Activated CD4-positive, alpha-beta T cell treated with anti-CD3 and anti-CD28 coated beads for 36 hours (primary cell): ENCODE results near the gene ACOT7. TPM values are rescaled to one million over a fixed set of nuclear protein-coding genes. Genes with fewer than 3 reads are reported as not detected.

Source experiments
- ATAC-seq: fragments of 200-7000 bp; cut with Tn5 transposase; one replicate; pipeline ENCODE4 v1.10.0; 2021; ENCODE audit warnings: mild to moderate bottlenecking, moderate library complexity
- CTCF ChIA-PET: fragments of 350-600 bp; sonication (Branson Sonifier 250); formaldehyde crosslinking; loops from one replicate; lab custom pipeline; 2021; ENCODE audit warnings: antibody characterized with exemption; lab: Charles Lee
- POLR2A ChIA-PET: fragments of 350-600 bp; sonication (Branson Sonifier 250); formaldehyde crosslinking; loops from one replicate; lab custom pipeline; 2021; ENCODE audit warnings: antibody characterized with exemption, inconsistent platforms; lab: Charles Lee
- DNase-seq: peaks from one replicate; pipeline ENCODE4 v3.0.0-alpha.2; 2020
- H3K27ac Mint-ChIP-seq: one replicate; pipeline ENCODE4 v1.8.0; 2021; ENCODE audit warnings: mixed read lengths
- H3K27me3 Mint-ChIP-seq: one replicate; pipeline ENCODE4 v1.8.0; 2021; ENCODE audit warnings: mixed read lengths
- H3K36me3 Mint-ChIP-seq: one replicate; pipeline ENCODE4 v1.8.0; 2021; ENCODE audit warnings: low read depth, mixed read lengths
- H3K4me1 Mint-ChIP-seq: one replicate; pipeline ENCODE4 v1.8.0; 2021; ENCODE audit warnings: mixed read lengths
- H3K4me3 Mint-ChIP-seq: one replicate; pipeline ENCODE4 v1.8.0; 2021; ENCODE audit warnings: mild to moderate bottlenecking, moderate library complexity, mixed read lengths
- H3K9me3 Mint-ChIP-seq: one replicate; pipeline ENCODE4 v1.8.0; 2021; ENCODE audit warnings: low read depth, mixed read lengths
- intact Hi-C, 2 experiments: fragments of 100-400 bp; cut with DNase I in 1 of 2; cut with micrococcal nuclease in 1 of 2; formaldehyde crosslinking; loops; one replicate each; pipeline versions ENCODE4 v1.14.2 to v1.15.1; 2022 to 2024; cut with DNase I, micrococcal nuclease
- total RNA-seq, 2 experiments: library from RNA; stranded (reverse); gene quantifications; one replicate each; pipeline ENCODE4 v1.2.3, GENCODE V29; 2021

ACOT7 gene
- total RNA-seq, 2 experiments from 2014 or later: 93.8 to 99.2 TPM

DNA sequence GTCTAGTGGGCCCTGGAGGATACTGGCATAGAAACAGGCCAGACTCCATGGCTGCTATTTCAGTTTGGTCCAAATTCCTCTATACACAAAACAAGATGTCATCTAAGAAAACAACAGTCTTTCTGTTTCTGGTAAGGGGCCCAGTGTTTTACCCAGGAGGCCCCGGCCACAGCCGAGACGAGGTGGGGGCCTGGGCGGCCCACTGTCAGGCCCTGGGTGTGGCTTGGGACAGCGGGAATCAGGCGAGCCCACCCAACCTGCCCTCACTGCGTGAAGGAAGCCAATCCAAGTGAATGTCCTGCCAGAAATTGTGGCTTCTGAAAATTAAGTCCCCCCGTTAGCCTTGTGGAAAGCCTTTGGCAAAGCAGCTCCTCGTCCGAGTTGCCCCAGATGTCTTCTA lies 101.5 kb downstream of the ACOT7 start:
- CTCF ChIA-PET: no interaction called here
- no peaks in the 10 kb centered on the region for H3K9me3 Mint-ChIP-seq
- POLR2A ChIA-PET: interaction anchor here (0.8 kb wide), 1 partner anchor 1654 kb away, joined by 4 read pairs; no protein-coding TSS in a partner anchor
- ATAC-seq (no peak), DNase-seq (no peak)
- H3K4me3 Mint-ChIP-seq: no peak overlapping the region
- H3K36me3 Mint-ChIP-seq: peaks cover 15% of the 10 kb centered on the region
- no peaks in the 10 kb centered on the region for H3K4me1 Mint-ChIP-seq
- no peaks in the 10 kb centered on the region for H3K27me3 Mint-ChIP-seq
- intact Hi-C loops: no loop called here
- no peak overlapping the region for H3K27ac Mint-ChIP-seq

DNA sequence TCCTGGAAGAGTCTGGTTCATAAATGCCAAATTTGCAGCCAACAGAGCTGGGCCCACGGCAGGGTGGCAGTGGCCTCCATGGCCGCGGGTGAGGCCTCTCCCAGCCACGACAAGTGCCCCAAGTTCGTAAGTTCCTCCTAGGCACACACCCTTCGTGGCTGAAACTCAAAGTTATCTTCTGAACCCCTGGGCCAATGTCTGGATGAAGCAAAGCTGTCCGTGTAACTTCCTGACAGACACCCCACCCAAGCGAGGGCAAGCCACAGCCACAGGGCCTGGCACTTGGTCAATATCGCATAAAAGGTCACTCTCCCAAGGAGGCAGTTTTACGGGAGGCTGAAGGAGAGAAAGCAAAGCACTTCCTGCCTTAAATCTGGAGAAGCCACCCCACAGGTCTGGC lies 104.9 kb downstream of the ACOT7 start:
- ChIA-PET POLR2A (no interaction called here), CTCF (interaction anchor here (0.7 to 0.8 kb wide), 2 partner anchors 21 to 77 kb away, joined by 3 to 5 read pairs; no protein-coding TSS in a partner anchor)
- no peak overlapping the region for H3K4me3 Mint-ChIP-seq
- H3K27me3 Mint-ChIP-seq: no peaks in the 10 kb centered on the region
- peaks cover 6% of the 10 kb centered on the region for H3K36me3 Mint-ChIP-seq
- no peaks in the 10 kb centered on the region for H3K4me1 Mint-ChIP-seq
- no peaks in the 10 kb centered on the region for H3K9me3 Mint-ChIP-seq
- DNase-seq (no peak), ATAC-seq (no peak)
- H3K27ac Mint-ChIP-seq: no peak overlapping the region
- intact Hi-C loops: no loop called here

DNA sequence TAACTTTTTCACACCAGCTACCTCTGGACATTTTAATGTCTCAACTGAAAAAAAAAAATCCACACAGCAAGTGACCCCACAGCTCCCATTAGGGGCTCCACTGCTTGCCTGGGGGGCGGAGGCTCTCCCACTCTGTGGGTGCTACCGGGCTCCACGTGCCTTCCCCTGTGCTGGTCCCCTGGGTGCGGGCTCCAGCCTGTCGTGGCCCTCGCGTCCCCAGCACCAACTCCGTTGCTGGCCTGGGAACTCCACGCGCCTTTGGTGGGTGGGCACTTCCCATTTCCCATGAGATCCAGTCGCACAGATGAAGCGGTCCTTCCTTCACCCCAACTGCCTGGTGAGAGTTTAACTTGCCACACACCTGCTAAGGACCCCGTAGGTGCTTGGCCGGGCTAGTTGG lies 105.5 kb downstream of the ACOT7 start:
- Mint-ChIP-seq H3K4me3 (no peak overlapping the region), H3K27ac (no peak overlapping the region), H3K27me3 (no peaks in the 10 kb centered on the region), H3K36me3 (peaks cover 5% of the 10 kb centered on the region), H3K4me1 (no peaks in the 10 kb centered on the region), H3K9me3 (no peaks in the 10 kb centered on the region)
- no peak for ATAC-seq
- intact Hi-C loops: no loop called here
- POLR2A ChIA-PET: no interaction called here
- CTCF ChIA-PET: interaction anchor here (0.7 to 1.1 kb wide), 3 partner anchors 13 to 1193 kb away, joined by 3 to 6 read pairs (median 3); no protein-coding TSS in a partner anchor
- no peak for DNase-seq

DNA sequence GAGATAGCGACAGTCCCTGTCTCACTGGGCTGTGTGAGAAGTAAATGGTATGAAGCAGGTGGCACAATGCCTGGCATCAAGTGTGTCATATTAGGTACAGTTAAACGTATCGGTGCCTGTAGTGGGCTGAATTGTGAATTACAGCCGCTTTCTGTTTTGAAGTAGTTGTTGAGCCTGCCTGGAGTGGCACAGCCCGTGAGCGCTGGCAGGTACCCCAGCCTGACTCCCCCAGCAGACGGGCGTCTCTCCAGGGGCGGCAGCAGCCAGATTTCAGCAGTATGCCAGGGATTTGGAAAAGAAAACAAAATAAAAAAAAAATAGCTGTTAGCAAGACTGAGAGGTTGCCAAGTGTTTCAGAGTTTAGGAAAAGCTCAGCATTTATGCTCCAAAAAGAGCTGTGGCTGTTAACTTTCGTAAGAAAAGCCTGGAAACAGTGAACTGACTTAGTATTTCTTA lies 106.1 kb downstream of the ACOT7 start:
- no peak for ATAC-seq
- POLR2A ChIA-PET: no interaction called here
- H3K36me3 Mint-ChIP-seq: peaks cover 4% of the 10 kb centered on the region
- no peaks in the 10 kb centered on the region for H3K9me3 Mint-ChIP-seq
- intact Hi-C loops: no loop called here
- H3K4me3 Mint-ChIP-seq: no peak overlapping the region
- no peak for DNase-seq
- H3K4me1 Mint-ChIP-seq: no peaks in the 10 kb centered on the region
- CTCF ChIA-PET: interaction anchor here (0.7 to 1.1 kb wide), 3 partner anchors 13 to 1194 kb away, joined by 3 to 6 read pairs (median 3); no protein-coding TSS in a partner anchor
- no peak overlapping the region for H3K27ac Mint-ChIP-seq
- H3K27me3 Mint-ChIP-seq: no peaks in the 10 kb centered on the region

DNA sequence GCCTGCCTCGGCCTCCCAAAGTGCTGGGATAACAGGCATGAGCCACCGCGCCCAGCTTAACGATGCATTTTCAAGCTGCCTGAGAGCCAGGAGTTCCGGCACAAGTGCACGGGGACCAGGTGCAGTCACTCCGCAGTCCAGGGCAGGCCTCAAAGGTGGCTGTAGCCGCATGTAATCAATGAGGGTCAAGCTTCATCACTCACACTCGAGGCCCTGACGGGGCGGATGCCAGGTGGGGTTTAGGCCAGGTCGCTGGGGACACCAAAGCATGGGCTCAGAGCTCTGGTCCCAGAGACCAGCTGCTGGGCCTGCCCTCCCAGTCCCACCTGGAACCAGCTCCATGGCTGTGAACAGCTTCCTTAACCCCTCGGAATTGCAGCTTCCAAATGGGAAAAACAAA lies 106.5 kb downstream of the ACOT7 start:
- H3K27me3 Mint-ChIP-seq: no peaks in the 10 kb centered on the region
- peaks cover 4% of the 10 kb centered on the region for H3K36me3 Mint-ChIP-seq
- ChIA-PET POLR2A (no interaction called here), CTCF (interaction anchor here (1.1 kb wide), 1 partner anchor 12 kb away, joined by 3 read pairs; no protein-coding TSS in a partner anchor)
- intact Hi-C loops: no loop called here
- H3K9me3 Mint-ChIP-seq: no peaks in the 10 kb centered on the region
- ATAC-seq (no peak), DNase-seq (no peak)
- no peaks in the 10 kb centered on the region for H3K4me1 Mint-ChIP-seq
- H3K4me3 Mint-ChIP-seq: no peak overlapping the region
- no peak overlapping the region for H3K27ac Mint-ChIP-seq

DNA sequence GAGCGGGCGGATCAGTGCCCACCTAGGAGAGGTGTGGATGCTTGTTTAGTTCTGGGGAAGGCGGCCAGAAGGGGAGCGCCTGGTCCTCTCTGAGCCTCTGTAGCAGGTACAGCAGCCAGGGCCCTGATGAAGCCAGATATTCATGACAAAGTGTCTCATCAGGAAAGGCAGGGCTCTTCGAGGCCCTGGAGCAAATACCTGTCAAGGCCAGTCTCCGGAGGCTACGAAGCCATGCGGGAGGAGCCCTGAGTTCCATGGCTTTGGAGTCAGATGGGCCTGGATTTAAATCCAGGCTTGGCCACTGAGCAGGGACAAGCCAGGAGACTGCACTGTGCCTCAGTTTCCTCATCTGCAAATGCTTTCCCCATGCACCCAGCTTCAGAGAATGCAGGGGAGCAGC lies 107.3 kb downstream of the ACOT7 start:
- Mint-ChIP-seq H3K27me3 (no peaks in the 10 kb centered on the region), H3K4me3 (no peak overlapping the region), H3K27ac (no peak overlapping the region), H3K4me1 (no peaks in the 10 kb centered on the region), H3K9me3 (no peaks in the 10 kb centered on the region), H3K36me3 (peaks cover 4% of the 10 kb centered on the region)
- ATAC-seq (no peak), DNase-seq (no peak)
- intact Hi-C loops: no loop called here
- POLR2A ChIA-PET: no interaction called here
- CTCF ChIA-PET: interaction anchor here (0.6 kb wide), 1 partner anchor 86 kb away, joined by 3 read pairs; no protein-coding TSS in a partner anchor

DNA sequence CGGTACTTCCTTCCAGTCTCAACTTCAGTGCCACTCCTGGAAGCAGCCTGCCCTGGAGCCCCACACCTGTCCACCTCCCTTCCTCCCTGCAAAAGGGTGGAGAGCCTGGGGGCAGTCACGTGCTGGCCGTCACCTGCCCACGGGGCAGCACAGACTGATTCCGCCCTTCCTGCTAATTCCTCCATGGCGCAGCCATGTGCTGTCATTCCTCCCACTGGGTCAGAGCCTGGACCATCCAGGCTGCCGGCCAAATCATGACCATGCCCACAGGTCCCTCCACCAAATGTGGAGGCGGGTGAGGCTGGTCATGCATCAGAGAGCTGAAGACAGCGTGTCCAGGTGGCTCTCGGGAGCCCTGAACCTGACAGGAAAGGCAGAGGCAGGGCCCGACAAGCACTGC lies 108.2 kb downstream of the ACOT7 start:
- H3K4me3 Mint-ChIP-seq: no peak overlapping the region
- H3K9me3 Mint-ChIP-seq: no peaks in the 10 kb centered on the region
- DNase-seq (no peak), ATAC-seq (no peak)
- H3K27me3 Mint-ChIP-seq: no peaks in the 10 kb centered on the region
- no peaks in the 10 kb centered on the region for H3K4me1 Mint-ChIP-seq
- H3K36me3 Mint-ChIP-seq: peaks cover 4% of the 10 kb centered on the region
- intact Hi-C loops: no loop called here
- CTCF ChIA-PET: interaction anchor here (0.6 kb wide), 1 partner anchor 85 kb away, joined by 3 read pairs; no protein-coding TSS in a partner anchor
- POLR2A ChIA-PET: no interaction called here
- no peak overlapping the region for H3K27ac Mint-ChIP-seq

DNA sequence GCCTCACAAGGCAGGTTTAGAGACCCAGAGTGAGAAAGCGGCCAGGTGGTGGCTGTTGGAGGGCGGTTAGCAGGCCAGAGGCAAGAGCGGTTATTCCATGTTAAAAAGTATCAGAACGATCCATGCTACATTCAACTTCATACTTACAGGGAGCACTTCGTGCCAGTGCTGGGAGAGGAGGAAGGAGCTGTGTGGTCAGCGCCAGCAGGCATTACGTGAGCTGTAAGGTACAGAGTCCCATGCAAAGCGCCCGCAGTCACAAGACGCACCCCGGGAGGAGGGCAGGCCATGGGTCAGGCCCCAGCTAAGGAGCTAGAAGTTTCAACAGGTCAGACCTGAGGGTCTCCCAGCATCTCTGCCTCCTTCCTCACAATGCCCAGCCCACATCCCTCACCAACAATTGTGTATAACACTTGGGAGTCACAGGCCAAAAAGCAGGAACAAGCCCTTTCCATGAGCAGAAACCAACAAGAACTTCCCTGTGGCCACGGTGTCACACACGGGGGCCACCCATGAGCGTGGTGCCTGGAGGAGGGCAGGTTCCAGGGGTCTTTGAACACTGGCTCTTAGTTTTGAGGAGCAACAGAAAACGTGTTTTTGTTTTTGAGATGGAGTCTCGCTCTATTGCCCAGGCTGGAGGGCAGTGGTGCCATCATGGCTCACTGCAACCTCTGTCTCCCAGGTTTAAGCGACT lies 110.8 kb downstream of the ACOT7 start:
- ATAC-seq: no peak
- DNase-seq: no peak
- Mint-ChIP-seq H3K27me3 (no peaks in the 10 kb centered on the region), H3K4me1 (no peaks in the 10 kb centered on the region), H3K36me3 (peaks cover 1% of the 10 kb centered on the region), H3K4me3 (no peak overlapping the region), H3K27ac (no peak overlapping the region), H3K9me3 (no peaks in the 10 kb centered on the region)
- ChIA-PET POLR2A (no interaction called here), CTCF (no interaction called here)
- intact Hi-C loops: no loop called here

DNA sequence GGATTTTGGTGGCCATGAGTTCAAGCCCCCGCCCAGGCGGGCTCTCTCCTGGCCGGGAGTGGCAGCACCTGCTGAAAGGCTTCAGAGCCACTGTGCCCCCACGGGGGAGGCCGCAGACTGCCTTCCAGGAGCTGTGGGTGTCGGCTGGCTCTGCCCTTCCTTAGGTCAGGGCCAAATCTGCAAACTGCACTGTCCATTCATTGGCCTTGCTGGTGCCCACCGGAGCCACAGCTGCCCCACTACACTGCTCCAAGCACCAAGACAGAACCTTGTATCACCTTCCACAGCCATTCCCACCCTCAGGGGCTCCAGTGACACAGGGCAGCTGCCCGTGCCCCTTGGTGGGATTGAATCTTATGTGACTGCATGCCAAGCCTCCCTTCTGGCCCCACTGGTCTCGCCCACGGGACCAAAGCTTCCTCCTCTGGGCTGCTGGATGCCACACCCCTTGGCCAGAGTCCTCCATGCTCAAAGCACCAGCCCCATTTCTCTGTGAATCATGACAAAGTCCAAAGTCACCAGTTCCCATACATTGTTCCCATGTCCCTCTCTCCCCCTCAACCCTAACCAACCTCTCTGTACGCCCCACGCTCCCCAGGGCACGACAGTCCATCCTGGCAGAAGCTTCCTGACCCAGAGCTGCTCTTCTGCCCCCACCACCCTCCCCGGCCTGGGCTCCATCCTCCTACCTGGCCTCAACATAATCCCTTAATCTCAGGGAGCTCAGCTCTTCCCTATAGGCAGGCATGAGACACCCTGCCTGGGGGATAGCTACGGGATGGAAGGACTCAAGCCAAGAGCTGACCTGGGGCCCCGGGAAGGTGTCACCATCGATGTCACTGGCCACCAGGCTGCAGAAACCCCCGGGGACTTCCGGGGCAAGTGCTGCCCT lies 111.8 kb downstream of the ACOT7 start:
- intact Hi-C loops: no loop called here
- no peak for DNase-seq
- H3K36me3 Mint-ChIP-seq: no peaks in the 10 kb centered on the region
- H3K27me3 Mint-ChIP-seq: no peaks in the 10 kb centered on the region
- no peak overlapping the region for H3K4me3 Mint-ChIP-seq
- H3K27ac Mint-ChIP-seq: no peak overlapping the region
- ATAC-seq: no peak
- H3K9me3 Mint-ChIP-seq: no peaks in the 10 kb centered on the region
- no peaks in the 10 kb centered on the region for H3K4me1 Mint-ChIP-seq
- ChIA-PET CTCF (no interaction called here), POLR2A (interaction anchor here (0.6 kb wide), 1 partner anchor 14 kb away, joined by 3 read pairs; no protein-coding TSS in a partner anchor)

DNA sequence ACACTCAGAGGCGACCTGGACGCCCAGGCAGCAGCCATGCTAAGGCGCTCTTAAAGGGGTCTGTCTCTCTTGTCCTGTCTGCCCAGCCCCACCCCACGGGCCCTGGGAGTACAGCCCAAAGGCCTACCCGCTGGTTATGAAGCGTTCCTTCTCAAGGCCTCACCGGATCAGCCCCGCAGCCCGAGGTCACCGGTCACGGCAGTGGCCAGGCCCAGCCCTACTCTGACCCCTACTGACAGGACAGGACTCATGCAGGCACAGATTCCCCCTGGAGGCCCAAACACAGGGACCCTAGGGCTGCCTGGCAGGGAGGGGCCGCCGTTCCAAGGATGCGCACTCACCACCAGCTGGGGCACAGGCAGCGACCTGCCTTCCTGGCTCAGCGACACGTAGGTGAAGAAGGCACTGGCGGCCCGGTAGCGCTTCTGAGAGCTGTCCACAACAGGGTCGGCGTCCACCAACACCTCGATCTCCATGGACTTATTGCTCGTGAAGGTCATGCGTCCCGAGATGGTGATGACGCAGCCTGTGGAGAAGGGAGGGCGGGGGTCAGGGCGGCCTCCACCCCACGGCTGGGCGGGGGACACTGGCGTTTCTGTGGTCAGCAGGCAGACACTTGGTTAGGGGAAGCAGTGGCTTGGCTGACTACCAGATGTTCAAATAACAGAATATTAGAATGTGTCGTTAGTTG lies 112.7 kb downstream of the ACOT7 start:
- no peaks in the 10 kb centered on the region for H3K9me3 Mint-ChIP-seq
- H3K4me1 Mint-ChIP-seq: no peaks in the 10 kb centered on the region
- ChIA-PET CTCF (interaction anchor here (0.6 to 1.2 kb wide), 2 partner anchors 18 to 19 kb away, joined by 3 read pairs; no protein-coding TSS in a partner anchor), POLR2A (no interaction called here)
- DNase-seq (no peak), ATAC-seq (no peak)
- H3K36me3 Mint-ChIP-seq: no peaks in the 10 kb centered on the region
- no peak overlapping the region for H3K27ac Mint-ChIP-seq
- intact Hi-C loops: no loop called here
- no peaks in the 10 kb centered on the region for H3K27me3 Mint-ChIP-seq
- no peak overlapping the region for H3K4me3 Mint-ChIP-seq
